HL-60 (cell line): ENCODE measurements around the gene RAB27A.

ENCODE experiments used
- CTCF ChIP-seq: IDR thresholded peaks from one replicate; pipeline ENCODE4 v1.5.1; 2011; ENCODE audit warnings: low read length, control low read depth, inconsistent platforms; ENCODE audit not compliant: insufficient read depth
- REST ChIP-seq: IDR thresholded peaks from 2 replicates; pipeline ENCODE4 v1.6.1; 2012; ENCODE audit warnings: low read depth; ENCODE audit not compliant: insufficient replicate concordance

GRCh38 chr15:55268176-55268695 is 21.4 kb downstream of the RAB27A start:
- TF ChIP-seq CTCF (no peak), REST (no peak)
